ENCODE measurements around the gene SURF6. TPM values are rescaled to one million over a fixed set of nuclear protein-coding genes. Genes with fewer than 3 reads are reported as not detected.
"Not testable (repeated sequence)": the region's sequence is repeated elsewhere in the genome, so short reads cannot be mapped to it uniquely, and the experiment has no call there.

The SURF6 gene
- polyA plus RNA-seq, 1 experiment = 8.4 TPM

DNA sequence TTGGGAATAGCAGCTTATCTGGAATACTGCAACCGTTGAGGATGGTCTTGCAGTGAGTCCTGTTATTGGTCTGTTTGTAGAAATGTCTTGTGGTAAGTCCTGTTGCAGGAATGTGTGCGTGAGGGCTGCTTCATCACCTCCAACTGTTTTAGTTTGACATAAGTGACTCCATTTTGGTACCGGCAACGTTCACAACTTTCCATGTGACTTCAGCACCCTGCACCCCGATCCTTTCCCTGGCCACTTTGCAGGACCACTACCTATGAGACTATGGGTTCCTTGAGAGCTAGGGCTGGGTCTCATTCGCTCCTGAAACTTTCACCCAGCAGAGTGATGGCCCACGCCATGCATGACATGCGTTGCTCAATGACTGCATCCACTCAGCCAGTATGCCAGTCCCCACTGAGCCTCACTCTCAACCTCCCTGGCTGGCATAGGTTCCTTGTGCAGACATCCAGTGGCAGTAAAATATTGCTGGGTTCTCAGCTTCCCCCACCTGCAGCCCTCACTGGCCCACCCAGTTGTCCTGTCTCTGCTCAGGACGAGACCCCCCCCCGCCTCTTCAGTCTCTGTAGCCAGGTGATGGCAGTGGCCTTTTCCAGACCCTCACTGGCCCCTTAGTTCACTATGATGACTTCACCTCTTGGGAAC is 8.0 kb downstream of the SURF6 start:
- H3K36me3 ChIP-seq (ENCODE audit: control insufficient read depth, insufficient read depth, low read length) = peaks cover 19% of the 10 kb centered on the region
- POLR2A ChIA-PET = no interaction called here
- TF ChIP-seq, protein P1, sequence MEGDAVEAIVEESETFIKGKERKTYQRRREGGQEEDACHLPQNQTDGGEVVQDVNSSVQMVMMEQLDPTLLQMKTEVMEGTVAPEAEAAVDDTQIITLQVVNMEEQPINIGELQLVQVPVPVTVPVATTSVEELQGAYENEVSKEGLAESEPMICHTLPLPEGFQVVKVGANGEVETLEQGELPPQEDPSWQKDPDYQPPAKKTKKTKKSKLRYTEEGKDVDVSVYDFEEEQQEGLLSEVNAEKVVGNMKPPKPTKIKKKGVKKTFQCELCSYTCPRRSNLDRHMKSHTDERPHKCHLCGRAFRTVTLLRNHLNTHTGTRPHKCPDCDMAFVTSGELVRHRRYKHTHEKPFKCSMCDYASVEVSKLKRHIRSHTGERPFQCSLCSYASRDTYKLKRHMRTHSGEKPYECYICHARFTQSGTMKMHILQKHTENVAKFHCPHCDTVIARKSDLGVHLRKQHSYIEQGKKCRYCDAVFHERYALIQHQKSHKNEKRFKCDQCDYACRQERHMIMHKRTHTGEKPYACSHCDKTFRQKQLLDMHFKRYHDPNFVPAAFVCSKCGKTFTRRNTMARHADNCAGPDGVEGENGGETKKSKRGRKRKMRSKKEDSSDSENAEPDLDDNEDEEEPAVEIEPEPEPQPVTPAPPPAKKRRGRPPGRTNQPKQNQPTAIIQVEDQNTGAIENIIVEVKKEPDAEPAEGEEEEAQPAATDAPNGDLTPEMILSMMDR (IDR thresholded peaks at IDR 0.05; ENCODE audit: insufficient read depth, low read depth, low read length) = no peak
- CTCF ChIA-PET = interaction anchor here (0.6 kb wide), 1 partner anchor 29 kb away, joined by 3 read pairs; no protein-coding TSS in a partner anchor
- no peaks in the 10 kb centered on the region for H3K27me3 ChIP-seq (ENCODE audit: control insufficient read depth, insufficient read depth, low read length)
- H3K4me3 ChIP-seq (ENCODE audit: low read depth, low read length) = no peak overlapping the region
- DNase-seq (ENCODE audit: low read depth) = no peak

- H3K4me3 ChIP-seq (ENCODE audit: low read depth, low read length); H3K27me3 ChIP-seq (ENCODE audit: control insufficient read depth, insufficient read depth, low read length); POLR2A ChIA-PET; CTCF ChIA-PET; DNase-seq (ENCODE audit: low read depth): not testable (repeated sequence)
- peaks cover 11% of the 10 kb centered on the region for H3K36me3 ChIP-seq (ENCODE audit: control insufficient read depth, insufficient read depth, low read length)
Measured at GRCh38 chr9:133327021-133327420, 9.0 kb downstream of the SURF6 start.

GRCh38 chr9:133323991-133324703 is 11.8 kb downstream of the SURF6 start:
- POLR2A ChIA-PET = no interaction called here
- no peaks in the 10 kb centered on the region for H3K27me3 ChIP-seq (ENCODE audit: control insufficient read depth, insufficient read depth, low read length)
- TF ChIP-seq, protein P1 (IDR thresholded peaks at IDR 0.05; ENCODE audit: insufficient read depth, low read depth, low read length) = no peak
- CTCF ChIA-PET = no interaction called here
- no peaks in the 10 kb centered on the region for H3K36me3 ChIP-seq (ENCODE audit: control insufficient read depth, insufficient read depth, low read length)
- no peak for DNase-seq (ENCODE audit: low read depth)
- H3K4me3 ChIP-seq (ENCODE audit: low read depth, low read length) = no peak overlapping the region

DNA sequence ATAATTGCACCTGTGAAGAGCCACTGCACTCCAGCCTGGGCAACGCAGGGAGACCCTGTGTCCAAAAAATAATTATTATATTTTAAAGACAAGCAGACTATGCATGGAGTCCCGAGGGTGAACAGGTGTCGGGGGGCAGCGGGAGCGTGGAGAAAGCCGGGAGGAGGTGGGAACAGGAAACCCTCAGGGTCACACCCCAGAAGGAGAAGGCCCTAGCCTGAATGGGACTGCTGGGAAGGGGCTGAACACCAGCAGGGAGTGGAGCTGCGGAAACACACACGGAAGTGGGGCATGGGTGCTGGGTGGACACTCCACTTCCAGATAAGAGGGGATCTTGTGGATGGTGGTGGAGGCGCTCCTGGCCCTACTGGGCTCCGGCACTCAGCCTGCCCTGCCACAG is 12.8 kb downstream of the SURF6 start:
- no peak for DNase-seq (ENCODE audit: low read depth)
- no peaks in the 10 kb centered on the region for H3K36me3 ChIP-seq (ENCODE audit: control insufficient read depth, insufficient read depth, low read length)
- no peaks in the 10 kb centered on the region for H3K27me3 ChIP-seq (ENCODE audit: control insufficient read depth, insufficient read depth, low read length)
- POLR2A ChIA-PET = no interaction called here
- H3K4me3 ChIP-seq (ENCODE audit: low read depth, low read length) = no peak overlapping the region
- TF ChIP-seq, protein P1 (IDR thresholded peaks at IDR 0.05; ENCODE audit: insufficient read depth, low read depth, low read length) = no peak
- CTCF ChIA-PET = no interaction called here

DNA sequence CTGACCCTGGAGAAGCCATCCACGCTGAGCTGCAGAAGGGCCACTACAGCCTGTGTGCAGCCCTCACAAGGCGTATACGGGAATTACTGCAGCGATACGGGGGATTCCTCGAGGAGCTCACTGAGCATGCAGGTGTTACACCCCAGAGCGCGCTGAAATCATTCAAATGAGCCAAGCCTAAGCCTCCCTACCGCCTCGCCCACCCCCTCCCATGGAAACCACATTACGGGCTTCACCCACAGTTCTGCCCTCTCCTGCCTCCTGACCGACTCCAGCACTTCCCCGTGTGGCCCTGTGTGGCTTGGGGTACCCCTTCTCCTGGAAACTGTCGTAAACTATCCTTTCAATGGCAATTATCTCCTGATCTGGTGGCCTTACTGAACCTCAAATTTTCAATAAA is 13.3 kb downstream of the SURF6 start:
- no peaks in the 10 kb centered on the region for H3K36me3 ChIP-seq (ENCODE audit: control insufficient read depth, insufficient read depth, low read length)

More for the DNA sequence above, 13.3 kb downstream of the SURF6 start:
- Histone ChIP-seq H3K4me3 (ENCODE audit: low read depth, low read length) (no peak overlapping the region), H3K27me3 (ENCODE audit: control insufficient read depth, insufficient read depth, low read length) (no peaks in the 10 kb centered on the region)
- TF ChIP-seq, protein P1 (IDR thresholded peaks at IDR 0.05; ENCODE audit: insufficient read depth, low read depth, low read length) = no peak
- ChIA-PET CTCF (no interaction called here), POLR2A (no interaction called here)
- DNase-seq (ENCODE audit: low read depth) = no peak
